K562 (cell line): ENCODE measurements around the gene SPRYD3. TPM values are rescaled to one million over a fixed set of nuclear protein-coding genes. Genes with fewer than 3 reads are reported as not detected.

Source experiments
- CCNT2 ChIP-seq: IDR thresholded peaks from 2 replicates; pipeline ENCODE4 v1.6.1; 2011; ENCODE audit warnings: borderline replicate concordance, low read depth, mild to moderate bottlenecking, moderate library complexity, mixed read lengths, low read length; ENCODE audit not compliant: insufficient read length; ENCODE audit errors: extremely low read depth
- CLOCK ChIP-seq: fragments of 250-450 bp; sonication (Bioruptor Pico); IDR thresholded peaks from 2 replicates; pipeline ENCODE4 v1.4.0; 2020; ENCODE audit warnings: mild to moderate bottlenecking, moderate library complexity, borderline replicate concordance
- E2F3 ChIP-seq: fragments of 250-450 bp; sonication (Bioruptor Pico); IDR thresholded peaks from 2 replicates; pipeline ENCODE4 v1.4.0; 2020; ENCODE audit warnings: mild to moderate bottlenecking
- EP300 ChIP-seq: IDR thresholded peaks from 2 replicates; pipeline ENCODE4 v1.6.1; 2012; ENCODE audit warnings: low read length, improper control_type of control experiment
- ETV1 ChIP-seq: fragments of 450-650 bp; conservative IDR thresholded peaks from 2 replicates; pipeline ENCODE4 v1.6.1; 2016; ENCODE audit warnings: missing genetic modification characterization, control low read depth, low read depth, missing compliant biosample characterization
- FOXK1 ChIP-seq: sonication (generic); formaldehyde crosslinking; IDR thresholded peaks from 2 replicates; pipeline ENCODE4 v1.8.0; 2022; ENCODE audit warnings: missing genetic modification reagents, mild to moderate bottlenecking, borderline replicate concordance
- HCFC1 ChIP-seq: IDR thresholded peaks from 2 replicates; pipeline ENCODE4 v1.6.1; 2012; ENCODE audit warnings: low read depth, low read length, improper control_type of control experiment
- HDAC3 ChIP-seq: fragments of 450-650 bp; IDR thresholded peaks from 2 replicates; pipeline ENCODE4 v1.6.1; 2018; ENCODE audit warnings: borderline replicate concordance, mild to moderate bottlenecking, moderate library complexity; ENCODE audit not compliant: partially characterized antibody
- HES1 ChIP-seq: fragments of 450-650 bp; IDR thresholded peaks from 2 replicates; pipeline ENCODE4 v1.6.1; 2016; ENCODE audit warnings: low read depth, mild to moderate bottlenecking, moderate library complexity
- JUNB ChIP-seq: fragments of 450-650 bp; formaldehyde crosslinking; conservative IDR thresholded peaks from 2 replicates; pipeline ENCODE4 v1.4.0; 2020; ENCODE audit warnings: mild to moderate bottlenecking
- KDM4B ChIP-seq, 2 experiments: fragments of 450-650 bp in 1 of 2; sonication (generic) in 1 of 2; IDR thresholded peaks; 2 replicates each; pipeline ENCODE4 v1.6.1; 2016 to 2017; ENCODE audit warnings: borderline replicate concordance in 2 of 2, antibody characterized with exemption in 1 of 2, low read depth in 1 of 2, mild to moderate bottlenecking in 1 of 2
- MYC ChIP-seq, 2 experiments: fragments of 250-450 bp in 1 of 2; sonication (Bioruptor Pico) in 1 of 2; IDR thresholded peaks; 2 replicates each; pipeline versions ENCODE4 v1.5.1 to v1.6.1; 2012 to 2021; ENCODE audit warnings: low read depth in 2 of 2, borderline replicate concordance in 1 of 2, improper control_type of control experiment in 1 of 2, low read length in 1 of 2, mild to moderate bottlenecking in 1 of 2, moderate library complexity in 1 of 2
- NR2C1 ChIP-seq, 2 experiments: fragments of 450-650 bp; IDR thresholded peaks; 2 replicates each; pipeline ENCODE4 v1.6.1; 2017; ENCODE audit warnings: mild to moderate bottlenecking in 2 of 2, antibody characterized with exemption in 1 of 2, inconsistent platforms in 1 of 2, missing compliant biosample characterization in 1 of 2, missing genetic modification characterization in 1 of 2
- PHF8 ChIP-seq: fragments of 200-600 bp; sonication (generic); IDR thresholded peaks from 2 replicates; pipeline ENCODE4 v1.6.1; 2012; ENCODE audit warnings: mixed run types, mild to moderate bottlenecking, inconsistent platforms, low read length, moderate library complexity, borderline replicate concordance
- PKNOX1 ChIP-seq: fragments of 450-650 bp; IDR thresholded peaks from 2 replicates; pipeline ENCODE4 v1.6.1; 2016
- RBM15 ChIP-seq: fragments of 200-400 bp; formaldehyde crosslinking; IDR thresholded peaks from 2 replicates; pipeline ENCODE4 v1.6.1; 2018; ENCODE audit warnings: mild to moderate bottlenecking, low read length, moderate library complexity; ENCODE audit not compliant: insufficient read depth
- SMARCB1 ChIP-seq: IDR thresholded peaks from 2 replicates; pipeline ENCODE4 v1.6.1; 2011; ENCODE audit warnings: improper control_type of control experiment, low read depth; ENCODE audit not compliant: insufficient read length
- VEZF1 ChIP-seq: fragments of 200-800 bp; sonication (Bioruptor generic); IDR thresholded peaks from 2 replicates; pipeline ENCODE4 v1.6.1; 2017; ENCODE audit warnings: missing genetic modification characterization, missing compliant biosample characterization
- ZBTB1 ChIP-seq: sonication (generic); formaldehyde crosslinking; IDR thresholded peaks from 2 replicates; pipeline ENCODE4 v1.8.1; 2023; ENCODE audit warnings: missing genetic modification reagents, low read depth, mild to moderate bottlenecking, borderline replicate concordance
- ZNF3 ChIP-seq: fragments of 250-450 bp; sonication (Bioruptor Pico); IDR thresholded peaks from 2 replicates; pipeline ENCODE4 v1.5.0; 2021; ENCODE audit warnings: mild to moderate bottlenecking, moderate library complexity
- ZNF77 ChIP-seq: fragments of 250-450 bp; sonication (Bioruptor Pico); IDR thresholded peaks from 2 replicates; pipeline ENCODE4 v1.5.0; 2020
- polyA plus RNA-seq, 8 experiments: library from polyadenylated mRNA; depleted of rRNA in 4 of 8; stranded (reverse) in 5 of 8; unstranded in 3 of 8; fragments of >200 nt; fragmentation: Nextera tagmentation in 2 of 8; fragmentation: Illumina TruSeq in 1 of 8; extraction: Ambion mirVana in 2 of 8; extraction: Trizol in 1 of 8; gene quantifications; 2 replicates each; pipeline versions ENCODE4 v1.2.1 to v1.2.3, GENCODE V29; 2011 to 2014; ENCODE audit warnings: inconsistent platforms in 1 of 8, missing spikeins in 1 of 8
- total RNA-seq, 7 experiments: library from RNA; depleted of rRNA in 6 of 7; stranded (reverse); fragments of >200 nt in 6 of 7; fragmentation: Illumina TruSeq in 2 of 7; extraction: Trizol in 2 of 7; gene quantifications; 2 replicates each; pipeline versions ENCODE4 v1.2.1 to v1.2.3, GENCODE V29; 2011 to 2021; ENCODE audit warnings: low replicate concordance in 1 of 7

Gene SPRYD3
- total and polyA plus RNA-seq, 9 of the 15 experiments (the other 6 are each of a cell fraction or from before 2014, with no cell fraction given): 1.5 to 13.6 (median 7.6) TPM

- no peak for TF ChIP-seq HDAC3
- 0 out of 2 replicates have a peak, but pooled peaks have one; percentile 17 for TF ChIP-seq NR2C1 (IDR thresholded peaks at IDR 0.05)
- TF ChIP-seq NR2C1 (tag; IDR thresholded peaks at IDR 0.05): no peak
- no peak for TF ChIP-seq MYC (IDR thresholded peaks at IDR 0.05; ENCODE audit: low read depth, low read length)
- no peak for TF ChIP-seq MYC (CRISPR knock-in tag; IDR thresholded peaks at IDR 0.05; ENCODE audit: borderline replicate concordance, low read depth)
- TF ChIP-seq KDM4B (IDR thresholded peaks at IDR 0.05; ENCODE audit: borderline replicate concordance in 2 of 2, low read depth in 1 of 2): no peak
- TF ChIP-seq E2F3 (CRISPR knock-in tag): no peak
- TF ChIP-seq ZNF3 (CRISPR knock-in tag): no peak
- TF ChIP-seq CCNT2: no peak
- TF ChIP-seq PHF8: no peak
- no peak for TF ChIP-seq ZNF77 (CRISPR knock-in tag)
- TF ChIP-seq RBM15: no peak
- TF ChIP-seq CLOCK (CRISPR knock-in tag): no peak
- TF ChIP-seq HCFC1: no peak
- no peak for TF ChIP-seq ZBTB1 (CRISPR knock-in tag)
- TF ChIP-seq JUNB (CRISPR knock-in tag): no peak
- TF ChIP-seq HES1: no peak
- TF ChIP-seq VEZF1 (CRISPR knock-in tag): peak; percentile 50; the same call in 1 of the 2 replicates
- TF ChIP-seq PKNOX1: no peak
- TF ChIP-seq SMARCB1: no peak
- no peak for TF ChIP-seq FOXK1 (CRISPR knock-in tag)
- no peak for TF ChIP-seq EP300
- no peak for TF ChIP-seq ETV1 (tag)
Observed at GRCh38 chr12:53051058-53051880, 27.9 kb downstream of the SPRYD3 start (continued).
